Keratinocyte (primary cell): ENCODE measurements around the gene ASB13. TPM values are rescaled to one million over a fixed set of nuclear protein-coding genes. Genes with fewer than 3 reads are reported as not detected.
"Not testable (repeated sequence)": the region's sequence is repeated elsewhere in the genome, so short reads cannot be mapped to it uniquely, and the experiment has no call there.

ENCODE experiments used
- DNase-seq: peaks from one replicate; pipeline ENCODE4 v3.0.0-alpha.2; 2011; ENCODE audit warnings: low read depth, missing footprints, low spot score
- FAIRE-seq: peaks from 2 replicates; lab custom pipeline; 2011; peaks lifted over from hg19 to GRCh38; lab: Jason Lieb, UNC
- H2AFZ ChIP-seq: 2 replicates; pipeline ENCODE4 v1.6.0; 2012; ENCODE audit warnings: low read length, control low read depth, inconsistent platforms; ENCODE audit not compliant: control insufficient read depth
- H3K27ac ChIP-seq: 2 replicates; pipeline ENCODE4 v1.5.1; 2011; ENCODE audit warnings: low read length; ENCODE audit not compliant: control insufficient read depth, insufficient read depth
- H3K27me3 ChIP-seq: 3 replicates; pipeline ENCODE4 v1.6.0; 2011; ENCODE audit warnings: low read length; ENCODE audit not compliant: control insufficient read depth, insufficient read depth; ENCODE audit errors: extremely low read depth
- H3K36me3 ChIP-seq, 2 experiments: 2 replicates in 1 of 2; 3 replicates in 1 of 2; pipeline ENCODE4 v1.5.1; 2011; ENCODE audit warnings: low read length in 2 of 2, mild to moderate bottlenecking in 1 of 2; ENCODE audit not compliant: control insufficient read depth in 2 of 2, insufficient read depth in 2 of 2; ENCODE audit errors: extremely low read depth in 1 of 2
- H3K4me1 ChIP-seq: 3 replicates; pipeline ENCODE4 v1.5.1; 2011; ENCODE audit warnings: low read length; ENCODE audit not compliant: control insufficient read depth, insufficient read depth; ENCODE audit errors: extremely low read depth
- H3K4me2 ChIP-seq: 3 replicates; pipeline ENCODE4 v1.6.0; 2011; ENCODE audit warnings: low read depth, low read length; ENCODE audit not compliant: control insufficient read depth, insufficient read depth; ENCODE audit errors: extremely low read depth
- H3K4me3 ChIP-seq, 3 experiments: fragments of 200-600 bp in 1 of 3; sonication (generic) in 1 of 3; 2 replicates in 2 of 3; 3 replicates in 1 of 3; pipeline ENCODE4 v1.5.1; 2011 to 2016; ENCODE audit warnings: low read length in 3 of 3, mild to moderate bottlenecking in 3 of 3, control low read depth in 2 of 3, inconsistent platforms in 1 of 3, low read depth in 1 of 3, mixed read lengths in 1 of 3, mixed run types in 1 of 3, moderate library complexity in 1 of 3; ENCODE audit not compliant: control insufficient read depth in 2 of 3, insufficient read depth in 2 of 3; ENCODE audit errors: extremely low read depth in 1 of 3
- H3K79me2 ChIP-seq: 2 replicates; pipeline ENCODE4 v1.6.0; 2012; ENCODE audit warnings: low read length; ENCODE audit not compliant: control insufficient read depth, insufficient read depth
- H3K9ac ChIP-seq: 3 replicates; pipeline ENCODE4 v1.6.0; 2011; ENCODE audit warnings: low read length; ENCODE audit not compliant: control insufficient read depth, insufficient read depth; ENCODE audit errors: extremely low read depth
- H3K9me1 ChIP-seq: 3 replicates; pipeline ENCODE4 v1.6.0; 2011; ENCODE audit warnings: low read length; ENCODE audit not compliant: control insufficient read depth, insufficient read depth; ENCODE audit errors: extremely low read depth
- H3K9me3 ChIP-seq: 2 replicates; pipeline ENCODE4 v1.5.1; 2012; ENCODE audit warnings: low read depth, low read length; ENCODE audit not compliant: control insufficient read depth
- H4K20me1 ChIP-seq: 3 replicates; pipeline ENCODE4 v1.6.0; 2011; ENCODE audit warnings: low read length; ENCODE audit not compliant: control insufficient read depth, insufficient read depth; ENCODE audit errors: extremely low read depth
- EZH2 ChIP-seq: IDR thresholded peaks from one replicate; pipeline ENCODE4 v1.6.1; 2012; ENCODE audit warnings: inconsistent platforms, mild to moderate bottlenecking, low read length, moderate library complexity
- dilution Hi-C: fragments of 300-500 bp; cut with MboI; formaldehyde crosslinking; loops from one replicate; pipeline ENCODE4 v1.7.0; 2020; ENCODE audit warnings: low sequenced_read_pairs; ENCODE audit not compliant: extremely low pct_ligation_motif_present
- polyA plus RNA-seq, 5 experiments: library from polyadenylated mRNA; depleted of rRNA in 3 of 5; stranded (reverse) in 3 of 5; stranded (forward) in 1 of 5; unstranded in 1 of 5; fragments of >200 nt; gene quantifications; 1 replicate in 1 of 5; 2 replicates in 3 of 5; 3 replicates in 1 of 5; pipeline versions ENCODE4 v1.2.1 to v1.2.3, GENCODE V29; 2011 to 2012; ENCODE audit warnings: missing spikeins in 2 of 5, low read depth in 1 of 5, low replicate concordance in 1 of 5
- TF ChIP-seq, protein P1 (sequence below), 3 experiments: IDR thresholded peaks in 1 of 3; conservative IDR thresholded peaks in 1 of 3; optimal IDR thresholded peaks in 1 of 3; 2 replicates in 2 of 3; 3 replicates in 1 of 3; pipeline versions ENCODE3 to v1.5.1; 2011; ENCODE audit warnings: low read length in 3 of 3, mild to moderate bottlenecking in 3 of 3, moderate library complexity in 2 of 3, control low read depth in 1 of 3, inconsistent platforms in 1 of 3; ENCODE audit not compliant: insufficient read depth in 2 of 3; ENCODE audit errors: extremely low read depth in 1 of 3

ASB13 gene
- polyA plus RNA-seq, 1 donor (not counting 4 experiments of a cell fraction or from before 2014, with no cell fraction given): 6.4 TPM

DNA sequence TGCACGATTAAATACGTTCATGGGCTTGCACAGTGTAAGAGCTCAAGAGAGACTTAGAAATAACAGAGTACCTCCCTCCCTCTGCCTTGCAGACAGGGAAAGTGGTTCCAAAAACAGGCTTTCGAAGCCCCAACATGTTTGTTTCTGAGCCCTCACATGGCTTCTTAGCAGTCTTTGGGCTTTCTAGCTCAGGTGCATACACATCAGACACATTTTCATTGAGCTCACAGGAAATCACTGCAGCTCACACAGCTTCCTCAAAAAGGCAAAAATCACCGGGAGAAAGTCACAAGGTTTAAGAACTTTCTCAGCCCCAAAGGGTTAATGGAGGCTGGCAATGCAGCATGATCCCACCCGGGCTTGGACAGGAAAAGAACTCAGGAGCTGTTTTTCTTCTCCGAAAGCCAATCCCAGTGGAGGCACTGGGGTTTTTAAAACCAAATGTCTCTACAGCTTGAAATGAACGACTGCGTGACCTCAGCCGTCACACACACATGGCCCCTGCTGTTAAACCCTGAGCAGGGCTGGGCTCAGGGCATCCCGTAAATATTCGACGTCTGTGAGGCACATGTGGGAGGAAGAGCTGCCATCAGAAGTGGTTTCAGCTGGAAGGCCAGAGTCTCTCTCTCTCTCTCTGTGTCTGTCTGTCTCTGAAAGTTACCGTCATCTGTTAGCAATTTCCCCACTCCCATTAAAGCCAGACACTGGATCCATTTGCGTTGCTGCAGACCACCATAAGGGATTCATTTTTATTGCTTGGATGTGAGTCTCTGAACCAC lies 71.9 kb downstream of the ASB13 start:
- Histone ChIP-seq H4K20me1 (no peaks in the 10 kb centered on the region), H3K9me3 (no peaks in the 10 kb centered on the region), H3K4me2 (peak overlapping the region; percentile 86), H3K36me3 (no peaks in the 10 kb centered on the region), H2AFZ (no peak overlapping the region), H3K9me1 (peaks cover 4% of the 10 kb centered on the region), H3K79me2 (peaks cover 6% of the 10 kb centered on the region), H3K4me1 (peaks cover 42% of the 10 kb centered on the region), H3K4me3 (no peak overlapping the region), H3K27ac (peak overlapping the region; percentile 95), H3K27me3 (no peaks in the 10 kb centered on the region), H3K9ac (no peak overlapping the region)
- FAIRE-seq: peak; percentile 43
- DNase-seq: no peak
- dilution Hi-C loops: no loop called here
- TF ChIP-seq, protein P1, sequence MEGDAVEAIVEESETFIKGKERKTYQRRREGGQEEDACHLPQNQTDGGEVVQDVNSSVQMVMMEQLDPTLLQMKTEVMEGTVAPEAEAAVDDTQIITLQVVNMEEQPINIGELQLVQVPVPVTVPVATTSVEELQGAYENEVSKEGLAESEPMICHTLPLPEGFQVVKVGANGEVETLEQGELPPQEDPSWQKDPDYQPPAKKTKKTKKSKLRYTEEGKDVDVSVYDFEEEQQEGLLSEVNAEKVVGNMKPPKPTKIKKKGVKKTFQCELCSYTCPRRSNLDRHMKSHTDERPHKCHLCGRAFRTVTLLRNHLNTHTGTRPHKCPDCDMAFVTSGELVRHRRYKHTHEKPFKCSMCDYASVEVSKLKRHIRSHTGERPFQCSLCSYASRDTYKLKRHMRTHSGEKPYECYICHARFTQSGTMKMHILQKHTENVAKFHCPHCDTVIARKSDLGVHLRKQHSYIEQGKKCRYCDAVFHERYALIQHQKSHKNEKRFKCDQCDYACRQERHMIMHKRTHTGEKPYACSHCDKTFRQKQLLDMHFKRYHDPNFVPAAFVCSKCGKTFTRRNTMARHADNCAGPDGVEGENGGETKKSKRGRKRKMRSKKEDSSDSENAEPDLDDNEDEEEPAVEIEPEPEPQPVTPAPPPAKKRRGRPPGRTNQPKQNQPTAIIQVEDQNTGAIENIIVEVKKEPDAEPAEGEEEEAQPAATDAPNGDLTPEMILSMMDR (optimal IDR thresholded peaks at IDR 0.05 in 1 of 3, IDR thresholded peaks at IDR 0.05 in 1 of 3, conservative IDR thresholded peaks at IDR 0.05 in 1 of 3; ENCODE audit: extremely low read depth in 1 of 3, insufficient read depth in 2 of 3, low read length in 3 of 3): no peak
- no peak for TF ChIP-seq EZH2

DNA sequence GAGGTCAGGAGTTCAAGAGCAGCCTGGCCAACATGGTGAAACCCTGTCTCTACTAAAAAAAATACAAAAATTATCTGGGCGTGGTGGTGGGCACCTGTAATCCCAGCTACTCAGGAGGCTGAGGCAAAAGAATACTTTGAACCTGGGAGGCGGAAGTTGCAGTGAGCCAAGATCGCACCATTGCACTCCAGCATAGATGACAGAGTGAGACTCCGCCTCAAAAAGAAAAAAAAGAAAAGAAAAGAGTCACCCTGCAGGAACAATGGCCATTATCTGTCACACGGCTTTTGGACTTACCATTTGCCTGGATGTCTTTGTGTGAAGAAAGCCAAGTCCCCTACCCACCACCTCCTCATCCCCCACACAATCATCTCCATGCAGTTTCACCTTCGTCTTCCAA lies 73.0 kb downstream of the ASB13 start:
- H3K9me1 ChIP-seq, H3K9me3 ChIP-seq, H3K79me2 ChIP-seq, H3K36me3 ChIP-seq, H3K9ac ChIP-seq, FAIRE-seq, H3K4me2 ChIP-seq, H3K4me3 ChIP-seq, dilution Hi-C loops, H3K27me3 ChIP-seq, H4K20me1 ChIP-seq, DNase-seq, H3K27ac ChIP-seq, H2AFZ ChIP-seq: not testable (repeated sequence)
- H3K4me1 ChIP-seq: peaks cover 52% of the 10 kb centered on the region
